Measurements from ENCODE around the gene SLC16A4. TPM values are rescaled to one million over a fixed set of nuclear protein-coding genes. Genes with fewer than 3 reads are reported as not detected.

Gene SLC16A4
- total RNA-seq, 1 donor = 76.0 TPM

DNA sequence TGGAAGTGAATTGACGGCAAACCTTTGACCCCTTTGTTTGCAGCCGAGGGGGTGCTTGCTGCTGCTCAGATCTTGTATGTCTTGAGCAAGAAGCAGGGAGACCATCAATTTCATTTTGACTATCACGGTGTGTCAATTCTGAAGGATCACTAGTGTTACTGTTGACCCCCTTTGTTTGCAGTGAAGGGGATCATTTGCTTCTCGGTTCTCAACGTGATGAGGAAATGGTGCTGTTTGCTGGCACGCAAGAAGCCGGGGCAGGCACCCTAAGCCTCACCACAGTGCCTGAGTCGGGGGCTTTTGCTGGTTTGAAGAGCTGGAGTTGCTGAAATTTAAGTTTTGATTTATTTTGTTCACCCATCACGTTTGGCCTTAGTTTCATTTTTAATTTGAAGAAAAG lies 44.1 kb downstream of the SLC16A4 start:
- Histone ChIP-seq H3K4me2 (ENCODE audit: insufficient read depth, low read length) (no peak overlapping the region), H3K27ac (ENCODE audit: low read depth, low read length) (no peak overlapping the region), H3K27me3 (ENCODE audit: insufficient read depth, low read length) (no peaks in the 10 kb centered on the region), H3K4me3 (ENCODE audit: insufficient read depth, low read length) (no peak overlapping the region), H3K79me2 (ENCODE audit: insufficient read depth, low read length) (peaks cover 100% of the 10 kb centered on the region), H3K9me3 (ENCODE audit: low read depth, low read length) (no peaks in the 10 kb centered on the region), H4K20me1 (ENCODE audit: insufficient read depth, low read length) (peaks cover 21% of the 10 kb centered on the region), H3K4me1 (ENCODE audit: insufficient read depth, low read length) (peaks cover 37% of the 10 kb centered on the region), H3K36me3 (ENCODE audit: insufficient read depth, low read length) (peaks cover 26% of the 10 kb centered on the region), H2AFZ (ENCODE audit: low read length) (no peak overlapping the region)
- TF ChIP-seq, protein P1, sequence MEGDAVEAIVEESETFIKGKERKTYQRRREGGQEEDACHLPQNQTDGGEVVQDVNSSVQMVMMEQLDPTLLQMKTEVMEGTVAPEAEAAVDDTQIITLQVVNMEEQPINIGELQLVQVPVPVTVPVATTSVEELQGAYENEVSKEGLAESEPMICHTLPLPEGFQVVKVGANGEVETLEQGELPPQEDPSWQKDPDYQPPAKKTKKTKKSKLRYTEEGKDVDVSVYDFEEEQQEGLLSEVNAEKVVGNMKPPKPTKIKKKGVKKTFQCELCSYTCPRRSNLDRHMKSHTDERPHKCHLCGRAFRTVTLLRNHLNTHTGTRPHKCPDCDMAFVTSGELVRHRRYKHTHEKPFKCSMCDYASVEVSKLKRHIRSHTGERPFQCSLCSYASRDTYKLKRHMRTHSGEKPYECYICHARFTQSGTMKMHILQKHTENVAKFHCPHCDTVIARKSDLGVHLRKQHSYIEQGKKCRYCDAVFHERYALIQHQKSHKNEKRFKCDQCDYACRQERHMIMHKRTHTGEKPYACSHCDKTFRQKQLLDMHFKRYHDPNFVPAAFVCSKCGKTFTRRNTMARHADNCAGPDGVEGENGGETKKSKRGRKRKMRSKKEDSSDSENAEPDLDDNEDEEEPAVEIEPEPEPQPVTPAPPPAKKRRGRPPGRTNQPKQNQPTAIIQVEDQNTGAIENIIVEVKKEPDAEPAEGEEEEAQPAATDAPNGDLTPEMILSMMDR (IDR thresholded peaks at IDR 0.05; ENCODE audit: extremely low read depth, low read depth, low read length) = no peak
- DNase-seq (ENCODE audit: insufficient read length, low spot score, missing footprints) = no peak

DNA sequence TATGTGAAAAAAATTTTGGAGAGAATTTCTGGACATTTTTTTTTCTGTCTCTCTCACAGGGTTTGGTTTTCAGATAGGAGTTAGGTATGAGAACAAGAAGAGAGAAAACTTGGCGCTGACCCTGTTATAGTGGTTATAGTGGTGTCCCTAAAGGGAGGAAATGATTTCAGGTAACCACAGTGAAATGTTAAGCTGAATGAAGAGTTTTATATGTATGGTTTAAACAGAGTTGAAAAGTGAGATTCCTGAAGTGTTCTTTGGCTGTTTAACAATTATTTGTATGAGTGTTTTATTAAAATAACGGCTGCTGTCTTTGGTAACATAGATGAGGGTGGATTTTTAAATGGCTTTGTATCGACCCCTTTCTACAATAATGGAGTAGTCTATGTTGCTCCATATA lies 45.3 kb downstream of the SLC16A4 start:
- Histone ChIP-seq H3K4me1 (ENCODE audit: insufficient read depth, low read length) (peaks cover 49% of the 10 kb centered on the region), H4K20me1 (ENCODE audit: insufficient read depth, low read length) (peaks cover 33% of the 10 kb centered on the region), H3K4me2 (ENCODE audit: insufficient read depth, low read length) (no peak overlapping the region)

GRCh38 chr1:110344152-110344551 lies 46.7 kb downstream of the SLC16A4 start:
- Histone ChIP-seq H3K9me3 (ENCODE audit: low read depth, low read length) (no peaks in the 10 kb centered on the region), H3K79me2 (ENCODE audit: insufficient read depth, low read length) (peaks cover 98% of the 10 kb centered on the region), H3K27me3 (ENCODE audit: insufficient read depth, low read length) (no peaks in the 10 kb centered on the region), H4K20me1 (ENCODE audit: insufficient read depth, low read length) (peaks cover 41% of the 10 kb centered on the region), H2AFZ (ENCODE audit: low read length) (no peak overlapping the region), H3K4me2 (ENCODE audit: insufficient read depth, low read length) (peak overlapping the region; percentile 87), H3K4me3 (ENCODE audit: insufficient read depth, low read length) (no peak overlapping the region), H3K4me1 (ENCODE audit: insufficient read depth, low read length) (peaks cover 54% of the 10 kb centered on the region), H3K27ac (ENCODE audit: low read depth, low read length) (no peak overlapping the region), H3K36me3 (ENCODE audit: insufficient read depth, low read length) (peaks cover 39% of the 10 kb centered on the region)
- no peak for DNase-seq (ENCODE audit: insufficient read length, low spot score, missing footprints)
- TF ChIP-seq, protein P1 (IDR thresholded peaks at IDR 0.05; ENCODE audit: extremely low read depth, low read depth, low read length) = no peak

More for the DNA sequence above, 45.3 kb downstream of the SLC16A4 start:
- no peak overlapping the region for H3K27ac ChIP-seq (ENCODE audit: low read depth, low read length)
- peaks cover 38% of the 10 kb centered on the region for H3K36me3 ChIP-seq (ENCODE audit: insufficient read depth, low read length)
- no peaks in the 10 kb centered on the region for H3K27me3 ChIP-seq (ENCODE audit: insufficient read depth, low read length)
- H2AFZ ChIP-seq (ENCODE audit: low read length) = no peak overlapping the region
- peaks cover 100% of the 10 kb centered on the region for H3K79me2 ChIP-seq (ENCODE audit: insufficient read depth, low read length)
- TF ChIP-seq, protein P1 (IDR thresholded peaks at IDR 0.05; ENCODE audit: extremely low read depth, low read depth, low read length) = no peak
- DNase-seq (ENCODE audit: insufficient read length, low spot score, missing footprints) = no peak
- no peak overlapping the region for H3K4me3 ChIP-seq (ENCODE audit: insufficient read depth, low read length)
- H3K9me3 ChIP-seq (ENCODE audit: low read depth, low read length) = no peaks in the 10 kb centered on the region

- Histone ChIP-seq H3K4me1 (ENCODE audit: insufficient read depth, low read length) (peaks cover 48% of the 10 kb centered on the region), H3K9me3 (ENCODE audit: low read depth, low read length) (no peaks in the 10 kb centered on the region), H2AFZ (ENCODE audit: low read length) (no peak overlapping the region), H3K4me2 (ENCODE audit: insufficient read depth, low read length) (peak overlapping the region; percentile 87), H3K36me3 (ENCODE audit: insufficient read depth, low read length) (peaks cover 39% of the 10 kb centered on the region), H3K4me3 (ENCODE audit: insufficient read depth, low read length) (peak overlapping the region; percentile 36), H4K20me1 (ENCODE audit: insufficient read depth, low read length) (peaks cover 41% of the 10 kb centered on the region), H3K27me3 (ENCODE audit: insufficient read depth, low read length) (no peaks in the 10 kb centered on the region), H3K27ac (ENCODE audit: low read depth, low read length) (no peak overlapping the region), H3K79me2 (ENCODE audit: insufficient read depth, low read length) (peaks cover 89% of the 10 kb centered on the region)
- TF ChIP-seq, protein P1 (IDR thresholded peaks at IDR 0.05; ENCODE audit: extremely low read depth, low read depth, low read length) = no peak
- DNase-seq (ENCODE audit: insufficient read length, low spot score, missing footprints) = no peak
Measured at GRCh38 chr1:110343249-110343648, 47.6 kb downstream of the SLC16A4 start.
